HCT116 (cell line): ENCODE measurements around the gene TXNDC11. TPM values are rescaled to one million over a fixed set of nuclear protein-coding genes. Genes with fewer than 3 reads are reported as not detected.

ENCODE experiments used
- ATAC-seq: fragments of 200-7000 bp; cut with Tn5 transposase; 2 replicates; pipeline ENCODE4 v1.9.1; 2020; ENCODE audit warnings: mild to moderate bottlenecking, moderate library complexity
- BruUV-seq: library from RNA; stranded (reverse); fragments of 400-500 nt; replicated peaks from 2 replicates; lab custom pipeline; 2021; lab: Mats Ljungman, UMichigan
- CTCF ChIA-PET: fragments of 300-600 bp; sonication (Branson Sonifier 250); formaldehyde crosslinking; loops from one replicate; lab custom pipeline; 2021; ENCODE audit warnings: antibody characterized with exemption; lab: Charles Lee
- POLR2A ChIA-PET: fragments of 300-600, 350-600 bp; sonication (Branson Sonifier 250); formaldehyde crosslinking; loops from one replicate; lab custom pipeline; 2021; ENCODE audit warnings: antibody characterized with exemption; lab: Charles Lee
- RAD21 ChIA-PET, 2 experiments: fragments of 300-600 bp; sonication (Branson Sonifier 250); formaldehyde crosslinking; loops; one replicate each; lab custom pipeline; 2023; ENCODE audit warnings: low total read pairs in 2 of 2; ENCODE audit not compliant: uncharacterized antibody in 2 of 2, unreplicated experiment in 2 of 2, low non-redundant PET in 1 of 2; lab: Charles Lee
- DNase-seq: peaks from one replicate; pipeline ENCODE4 v3.0.0-alpha.2; 2010; ENCODE audit warnings: low read depth, low spot score
- H2AFZ ChIP-seq: fragments of 200-600 bp; shearing (Covaris generic), sonication (generic); 2 replicates; pipeline ENCODE4 v1.6.1; 2017; ENCODE audit warnings: low read depth, mixed run types, mixed read lengths, antibody characterized with exemption, low read length; ENCODE audit not compliant: poor library complexity, severe bottlenecking
- H3K27ac ChIP-seq: 2 replicates; pipeline ENCODE4 v1.5.1; 2012; ENCODE audit warnings: low read depth, low read length
- H3K27me3 ChIP-seq: fragments of 200-600 bp; sonication (generic); 2 replicates; pipeline ENCODE4 v1.6.1; 2016; ENCODE audit warnings: mixed run types, low read length, mixed read lengths; ENCODE audit not compliant: insufficient read depth
- H3K36me3 ChIP-seq, 2 experiments: fragments of 200-500 bp in 1 of 2; fragments of 200-600 bp in 1 of 2; sonication (Bioruptor generic) in 1 of 2; sonication (generic) in 1 of 2; 2 replicates each; pipeline versions ENCODE4 v1.5.1 to v1.6.1; 2014 to 2016; ENCODE audit warnings: low read length in 2 of 2, inconsistent platforms in 1 of 2, mixed read lengths in 1 of 2, mixed run types in 1 of 2; ENCODE audit not compliant: insufficient read depth in 2 of 2, control insufficient read depth in 1 of 2
- H3K4me1 ChIP-seq, 2 experiments: fragments of 200-600 bp in 1 of 2; sonication (generic) in 1 of 2; 2 replicates each; pipeline versions ENCODE4 v1.5.1 to v1.6.1; 2012 to 2017; ENCODE audit warnings: low read length in 2 of 2, inconsistent platforms in 1 of 2, mild to moderate bottlenecking in 1 of 2, mixed read lengths in 1 of 2, mixed run types in 1 of 2, moderate library complexity in 1 of 2; ENCODE audit not compliant: insufficient read depth in 2 of 2, control insufficient read depth in 1 of 2
- H3K4me2 ChIP-seq: fragments of 200-600 bp; sonication (generic); 2 replicates; pipeline ENCODE4 v1.6.1; 2017; ENCODE audit warnings: mixed run types, low read length, mixed read lengths
- H3K4me3 ChIP-seq, 2 experiments: fragments of 200-600 bp in 1 of 2; sonication (generic) in 1 of 2; replicated peaks in 1 of 2; 2 replicates each; pipeline ENCODE4 v1.5.1; 2011 to 2016; ENCODE audit warnings: low read length in 2 of 2, control low read depth in 1 of 2, low read depth in 1 of 2, mild to moderate bottlenecking in 1 of 2, mixed read lengths in 1 of 2, mixed run types in 1 of 2
- H3K79me2 ChIP-seq: fragments of 200-600 bp; sonication (generic); 2 replicates; pipeline ENCODE4 v1.6.1; 2017; ENCODE audit warnings: mild to moderate bottlenecking, mixed run types, low read length, moderate library complexity, mixed read lengths; ENCODE audit not compliant: insufficient read depth
- H3K9ac ChIP-seq: fragments of 200-600 bp; sonication (generic); 2 replicates; pipeline ENCODE4 v1.6.1; 2016; ENCODE audit warnings: low read length, mixed read lengths
- H3K9me2 ChIP-seq: fragments of 200-600 bp; sonication (generic), shearing (Covaris generic); 2 replicates; pipeline ENCODE4 v1.6.1; 2017; ENCODE audit warnings: mixed run types, mild to moderate bottlenecking, moderate library complexity; ENCODE audit not compliant: insufficient read depth
- H3K9me3 ChIP-seq, 2 experiments: fragments of 200-500 bp in 1 of 2; fragments of 200-600 bp in 1 of 2; sonication (Bioruptor generic) in 1 of 2; sonication (generic) in 1 of 2; 2 replicates each; pipeline ENCODE4 v1.6.1; 2014 to 2017; ENCODE audit warnings: low read length in 2 of 2, mixed read lengths in 2 of 2, inconsistent platforms in 1 of 2, low read depth in 1 of 2, mild to moderate bottlenecking in 1 of 2, mixed run types in 1 of 2, moderate library complexity in 1 of 2; ENCODE audit not compliant: control insufficient read depth in 1 of 2, insufficient read depth in 1 of 2
- H4K20me1 ChIP-seq: fragments of 200-600 bp; sonication (generic), shearing (Covaris generic); 2 replicates; pipeline ENCODE4 v1.6.1; 2017; ENCODE audit warnings: mixed run types, mild to moderate bottlenecking, moderate library complexity; ENCODE audit not compliant: insufficient read depth
- ATF3 ChIP-seq: IDR thresholded peaks from 2 replicates; pipeline ENCODE4 v1.6.1; 2012
- CBX3 ChIP-seq: IDR thresholded peaks from 2 replicates; pipeline ENCODE4 v1.6.1; 2012; ENCODE audit warnings: low read depth
- CEBPB ChIP-seq: IDR thresholded peaks from 2 replicates; pipeline ENCODE4 v1.6.1; 2012; ENCODE audit warnings: low read depth
- EGR1 ChIP-seq: IDR thresholded peaks from 2 replicates; pipeline ENCODE4 v1.6.1; 2012; ENCODE audit warnings: low read depth
- ELF1 ChIP-seq: IDR thresholded peaks from 2 replicates; pipeline ENCODE4 v1.6.1; 2012; ENCODE audit warnings: low read depth, borderline replicate concordance
- EZH2 ChIP-seq: fragments of 200-600 bp; sonication (generic); IDR thresholded peaks from 2 replicates; pipeline ENCODE4 v1.6.1; 2017; ENCODE audit warnings: antibody characterized with exemption, mixed run types
- EZH2phosphoT487 ChIP-seq: fragments of 200-600 bp; IDR thresholded peaks from 2 replicates; pipeline ENCODE4 v1.6.1; 2018; ENCODE audit warnings: antibody characterized with exemption, borderline replicate concordance
- MAX ChIP-seq: IDR thresholded peaks from 2 replicates; pipeline ENCODE4 v1.6.1; 2012
- POLR2A ChIP-seq: IDR thresholded peaks from 2 replicates; pipeline ENCODE4 v1.7.0; 2011; ENCODE audit warnings: borderline replicate concordance; ENCODE audit not compliant: insufficient read depth, insufficient read length; ENCODE audit errors: extremely low read depth
- RAD21 ChIP-seq: IDR thresholded peaks from 2 replicates; pipeline ENCODE4 v1.6.1; 2012; ENCODE audit warnings: low read depth, mild to moderate bottlenecking
- SIN3A ChIP-seq: IDR thresholded peaks from 2 replicates; pipeline ENCODE4 v1.6.1; 2012; ENCODE audit warnings: low read depth
- SP1 ChIP-seq: IDR thresholded peaks from 2 replicates; pipeline ENCODE4 v1.6.1; 2012; ENCODE audit warnings: low read depth
- SRF ChIP-seq: IDR thresholded peaks from 2 replicates; pipeline ENCODE4 v1.6.1; 2012; ENCODE audit warnings: low read depth
- TCF7L2 ChIP-seq: IDR thresholded peaks from 2 replicates; pipeline ENCODE4 v1.7.0; 2011; ENCODE audit warnings: borderline replicate concordance, inconsistent platforms; ENCODE audit not compliant: insufficient read depth, insufficient read length; ENCODE audit errors: extremely low read depth
- YY1 ChIP-seq: IDR thresholded peaks from 2 replicates; pipeline ENCODE4 v1.6.1; 2011; ENCODE audit warnings: low read length, low read depth, moderate library complexity, mild to moderate bottlenecking; ENCODE audit not compliant: insufficient replicate concordance; ENCODE audit errors: extremely low read depth
- ZFX ChIP-seq: fragments of 450-650 bp; IDR thresholded peaks from 2 replicates; pipeline ENCODE4 v1.6.1; 2017
- ZNF274 ChIP-seq: fragments of 200-500 bp; sonication (Bioruptor generic); IDR thresholded peaks from 2 replicates; pipeline ENCODE4 v1.6.1; 2014; ENCODE audit warnings: mild to moderate bottlenecking, low read depth, low read length, inconsistent platforms
- intact Hi-C: fragments of 100-400 bp; cut with micrococcal nuclease; formaldehyde crosslinking; loops from 2 replicates; pipeline ENCODE4 v1.10.0; 2022
- total RNA-seq: library from RNA; stranded (reverse); gene quantifications from one replicate; pipeline ENCODE4 v1.2.1, GENCODE V29; 2021; ENCODE audit not compliant: unreplicated experiment
- TF ChIP-seq, protein P1 (sequence below): IDR thresholded peaks from 2 replicates; pipeline ENCODE4 v1.6.1; 2011; ENCODE audit warnings: mild to moderate bottlenecking, low read length, moderate library complexity; ENCODE audit not compliant: insufficient replicate concordance; ENCODE audit errors: extremely low read depth
- TF ChIP-seq, protein P2 (sequence below): IDR thresholded peaks from 2 replicates; pipeline ENCODE4 v1.6.1; 2012; ENCODE audit warnings: low read depth
- TF ChIP-seq, protein P3 (sequence below), 3 experiments: fragments of 200-600 bp in 1 of 3; sonication (generic) in 1 of 3; IDR thresholded peaks in 2 of 3; conservative IDR thresholded peaks in 1 of 3; 2 replicates each; pipeline ENCODE4 v1.5.1; 2012 to 2017; ENCODE audit warnings: low read depth in 2 of 3, low read length in 2 of 3, antibody characterized with exemption in 1 of 3, borderline replicate concordance in 1 of 3, control low read depth in 1 of 3, mild to moderate bottlenecking in 1 of 3, mixed read lengths in 1 of 3, mixed run types in 1 of 3, moderate library complexity in 1 of 3; ENCODE audit not compliant: insufficient read depth in 1 of 3

Gene TXNDC11
- total RNA-seq, 1 experiment from 2014 or later, result 26.8 TPM

GRCh38 chr16:11781773-11782172, 39.1 kb upstream of the TXNDC11 start:
- no peaks in the 10 kb centered on the region for H3K9me2 ChIP-seq
- H3K4me1 ChIP-seq, result peaks cover 5 to 11% of the 10 kb centered on the region in 2 experiments; a peak in 3 of 4 replicates
- ChIA-PET POLR2A (no interaction called here), RAD21 (no interaction called here), CTCF (interaction anchor here (1.4 kb wide), 1 partner anchor 16 kb away, joined by 3 read pairs; the partner anchor contains the start of gene ZC3H7A)
- intact Hi-C loops, result no loop called here
- H3K9ac ChIP-seq, result no peak overlapping the region
- ATAC-seq (no peak), DNase-seq (no peak)
- no peaks in the 10 kb centered on the region for H4K20me1 ChIP-seq
- TF ChIP-seq CBX3 (no peak), ZNF274 (no peak), RAD21 (no peak), ZFX (no peak), EZH2 (no peak), SIN3A (no peak), SP1 (no peak), CEBPB (no peak), MAX (no peak), YY1 (no peak), ATF3 (no peak), TCF7L2 (no peak), EGR1 (no peak), SRF (no peak), EZH2phosphoT487 (no peak), ELF1 (no peak), POLR2A (no peak)
- TF ChIP-seq, protein P1, sequence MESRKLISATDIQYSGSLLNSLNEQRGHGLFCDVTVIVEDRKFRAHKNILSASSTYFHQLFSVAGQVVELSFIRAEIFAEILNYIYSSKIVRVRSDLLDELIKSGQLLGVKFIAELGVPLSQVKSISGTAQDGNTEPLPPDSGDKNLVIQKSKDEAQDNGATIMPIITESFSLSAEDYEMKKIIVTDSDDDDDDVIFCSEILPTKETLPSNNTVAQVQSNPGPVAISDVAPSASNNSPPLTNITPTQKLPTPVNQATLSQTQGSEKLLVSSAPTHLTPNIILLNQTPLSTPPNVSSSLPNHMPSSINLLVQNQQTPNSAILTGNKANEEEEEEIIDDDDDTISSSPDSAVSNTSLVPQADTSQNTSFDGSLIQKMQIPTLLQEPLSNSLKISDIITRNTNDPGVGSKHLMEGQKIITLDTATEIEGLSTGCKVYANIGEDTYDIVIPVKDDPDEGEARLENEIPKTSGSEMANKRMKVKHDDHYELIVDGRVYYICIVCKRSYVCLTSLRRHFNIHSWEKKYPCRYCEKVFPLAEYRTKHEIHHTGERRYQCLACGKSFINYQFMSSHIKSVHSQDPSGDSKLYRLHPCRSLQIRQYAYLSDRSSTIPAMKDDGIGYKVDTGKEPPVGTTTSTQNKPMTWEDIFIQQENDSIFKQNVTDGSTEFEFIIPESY, result no peak
- TF ChIP-seq, protein P2, sequence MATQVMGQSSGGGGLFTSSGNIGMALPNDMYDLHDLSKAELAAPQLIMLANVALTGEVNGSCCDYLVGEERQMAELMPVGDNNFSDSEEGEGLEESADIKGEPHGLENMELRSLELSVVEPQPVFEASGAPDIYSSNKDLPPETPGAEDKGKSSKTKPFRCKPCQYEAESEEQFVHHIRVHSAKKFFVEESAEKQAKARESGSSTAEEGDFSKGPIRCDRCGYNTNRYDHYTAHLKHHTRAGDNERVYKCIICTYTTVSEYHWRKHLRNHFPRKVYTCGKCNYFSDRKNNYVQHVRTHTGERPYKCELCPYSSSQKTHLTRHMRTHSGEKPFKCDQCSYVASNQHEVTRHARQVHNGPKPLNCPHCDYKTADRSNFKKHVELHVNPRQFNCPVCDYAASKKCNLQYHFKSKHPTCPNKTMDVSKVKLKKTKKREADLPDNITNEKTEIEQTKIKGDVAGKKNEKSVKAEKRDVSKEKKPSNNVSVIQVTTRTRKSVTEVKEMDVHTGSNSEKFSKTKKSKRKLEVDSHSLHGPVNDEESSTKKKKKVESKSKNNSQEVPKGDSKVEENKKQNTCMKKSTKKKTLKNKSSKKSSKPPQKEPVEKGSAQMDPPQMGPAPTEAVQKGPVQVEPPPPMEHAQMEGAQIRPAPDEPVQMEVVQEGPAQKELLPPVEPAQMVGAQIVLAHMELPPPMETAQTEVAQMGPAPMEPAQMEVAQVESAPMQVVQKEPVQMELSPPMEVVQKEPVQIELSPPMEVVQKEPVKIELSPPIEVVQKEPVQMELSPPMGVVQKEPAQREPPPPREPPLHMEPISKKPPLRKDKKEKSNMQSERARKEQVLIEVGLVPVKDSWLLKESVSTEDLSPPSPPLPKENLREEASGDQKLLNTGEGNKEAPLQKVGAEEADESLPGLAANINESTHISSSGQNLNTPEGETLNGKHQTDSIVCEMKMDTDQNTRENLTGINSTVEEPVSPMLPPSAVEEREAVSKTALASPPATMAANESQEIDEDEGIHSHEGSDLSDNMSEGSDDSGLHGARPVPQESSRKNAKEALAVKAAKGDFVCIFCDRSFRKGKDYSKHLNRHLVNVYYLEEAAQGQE, result no peak
- TF ChIP-seq, protein P3, sequence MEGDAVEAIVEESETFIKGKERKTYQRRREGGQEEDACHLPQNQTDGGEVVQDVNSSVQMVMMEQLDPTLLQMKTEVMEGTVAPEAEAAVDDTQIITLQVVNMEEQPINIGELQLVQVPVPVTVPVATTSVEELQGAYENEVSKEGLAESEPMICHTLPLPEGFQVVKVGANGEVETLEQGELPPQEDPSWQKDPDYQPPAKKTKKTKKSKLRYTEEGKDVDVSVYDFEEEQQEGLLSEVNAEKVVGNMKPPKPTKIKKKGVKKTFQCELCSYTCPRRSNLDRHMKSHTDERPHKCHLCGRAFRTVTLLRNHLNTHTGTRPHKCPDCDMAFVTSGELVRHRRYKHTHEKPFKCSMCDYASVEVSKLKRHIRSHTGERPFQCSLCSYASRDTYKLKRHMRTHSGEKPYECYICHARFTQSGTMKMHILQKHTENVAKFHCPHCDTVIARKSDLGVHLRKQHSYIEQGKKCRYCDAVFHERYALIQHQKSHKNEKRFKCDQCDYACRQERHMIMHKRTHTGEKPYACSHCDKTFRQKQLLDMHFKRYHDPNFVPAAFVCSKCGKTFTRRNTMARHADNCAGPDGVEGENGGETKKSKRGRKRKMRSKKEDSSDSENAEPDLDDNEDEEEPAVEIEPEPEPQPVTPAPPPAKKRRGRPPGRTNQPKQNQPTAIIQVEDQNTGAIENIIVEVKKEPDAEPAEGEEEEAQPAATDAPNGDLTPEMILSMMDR (IDR thresholded peaks at IDR 0.05 in 2 of 3, conservative IDR thresholded peaks at IDR 0.05 in 1 of 3; ENCODE audit: borderline replicate concordance in 1 of 3, insufficient read depth in 1 of 3, low read depth in 2 of 3, low read length in 2 of 3), result no peak
- H3K4me3 ChIP-seq, result no peak overlapping the region
- peaks cover 59% of the 10 kb centered on the region for H3K79me2 ChIP-seq
- no peak overlapping the region for H3K4me2 ChIP-seq
- H3K27ac ChIP-seq, result no peak overlapping the region
- no peak overlapping the region for H2AFZ ChIP-seq
- no TSS peak for BruUV-seq
- H3K27me3 ChIP-seq, result no peaks in the 10 kb centered on the region
- peaks cover 0 to 8% of the 10 kb centered on the region in 2 experiments; a peak in 2 of 4 replicates for H3K36me3 ChIP-seq
- H3K9me3 ChIP-seq, result no peaks in the 10 kb centered on the region
